NCI-H82 (cell line): Measurements from ENCODE around the gene ATXN1.
A peak's percentile ranks its signal among the peaks of the same experiment; 100 is the strongest.

Experiments
- DNase-seq: peaks from one replicate; lab custom pipeline; 2025; lab: John Stamatoyannopoulos, UW

The ATXN1 gene

GRCh38 chr6:16533721-16534136, 227.5 kb downstream of the ATXN1 start:
- DNase-seq = no peak

GRCh38 chr6:16533210-16533609, 228.1 kb downstream of the ATXN1 start:
- DNase-seq = no peak

GRCh38 chr6:16527691-16528090, 233.6 kb downstream of the ATXN1 start:
- no peak for DNase-seq

GRCh38 chr6:16524380-16524707, 236.9 kb downstream of the ATXN1 start:
- no peak for DNase-seq

- DNase-seq = no peak
Observed at GRCh38 chr6:16523606-16524379, 237.5 kb downstream of the ATXN1 start.

- DNase-seq = no peak
Observed at GRCh38 chr6:16522937-16523336, 238.3 kb downstream of the ATXN1 start.

- no peak for DNase-seq
Observed at GRCh38 chr6:16521528-16521927, 239.7 kb downstream of the ATXN1 start.

GRCh38 chr6:16519265-16520242, 241.7 kb downstream of the ATXN1 start:
- no peak for DNase-seq

GRCh38 chr6:16518265-16518664, 243.0 kb downstream of the ATXN1 start:
- DNase-seq = no peak

- DNase-seq = peak; percentile 64
Observed at GRCh38 chr6:16514249-16514648, 247.0 kb downstream of the ATXN1 start.

- DNase-seq = no peak
Observed at GRCh38 chr6:16512544-16513290, 248.5 kb downstream of the ATXN1 start.

- DNase-seq = no peak
Observed at GRCh38 chr6:16511723-16512489, 249.4 kb downstream of the ATXN1 start.

GRCh38 chr6:16511040-16511660, 250.1 kb downstream of the ATXN1 start:
- DNase-seq = peak; percentile 72

- DNase-seq = no peak
Observed at GRCh38 chr6:16510245-16510644, 251.0 kb downstream of the ATXN1 start.

GRCh38 chr6:16508959-16509358, 252.3 kb downstream of the ATXN1 start:
- DNase-seq = no peak

GRCh38 chr6:16505711-16506357, 255.4 kb downstream of the ATXN1 start:
- DNase-seq = no peak

- no peak for DNase-seq
Observed at GRCh38 chr6:16504609-16505008, 256.7 kb downstream of the ATXN1 start.

GRCh38 chr6:16503970-16504415, 257.3 kb downstream of the ATXN1 start:
- DNase-seq = no peak

GRCh38 chr6:16503241-16503775, 258.0 kb downstream of the ATXN1 start:
- DNase-seq = no peak

GRCh38 chr6:16498957-16499356, 262.3 kb downstream of the ATXN1 start:
- no peak for DNase-seq
